Mesendoderm (in vitro differentiated cells): ENCODE data around the gene GALNT9.
"Not testable (repeated sequence)": the region's sequence is repeated elsewhere in the genome, so short reads cannot be mapped to it uniquely, and the experiment has no call there.

ENCODE experiments used
- DNase-seq: peaks from one replicate; pipeline ENCODE4 v3.0.0; 2013
- H2AK5ac ChIP-seq: 2 replicates; pipeline ENCODE4 v1.6.1; 2013; ENCODE audit warnings: low read length, inconsistent platforms
- H2BK120ac ChIP-seq: 2 replicates; pipeline ENCODE4 v1.6.1; 2013; ENCODE audit warnings: low read depth, mild to moderate bottlenecking, low read length, moderate library complexity, mixed read lengths
- H2BK15ac ChIP-seq: replicated peaks from 2 replicates; pipeline ENCODE4 v1.6.1; 2013; ENCODE audit warnings: low read depth, mild to moderate bottlenecking, moderate library complexity
- H2BK5ac ChIP-seq: 2 replicates; pipeline ENCODE4 v1.6.1; 2013; ENCODE audit warnings: low read length, inconsistent platforms
- H3K18ac ChIP-seq: 2 replicates; pipeline ENCODE4 v1.6.1; 2013; ENCODE audit warnings: mild to moderate bottlenecking, low read length, mixed read lengths
- H3K23ac ChIP-seq: one replicate; pipeline ENCODE4 v1.6.1; 2013; ENCODE audit warnings: low read length
- H3K27ac ChIP-seq: 2 replicates; pipeline ENCODE4 v1.5.1; 2013; ENCODE audit warnings: low read depth, mild to moderate bottlenecking, inconsistent platforms, low read length, moderate library complexity
- H3K27me3 ChIP-seq: 2 replicates; pipeline ENCODE4 v1.6.1; 2013; ENCODE audit warnings: low read length, control low read depth, mild to moderate bottlenecking, inconsistent platforms; ENCODE audit not compliant: insufficient read depth, poor library complexity
- H3K36me3 ChIP-seq: 2 replicates; pipeline ENCODE4 v1.6.1; 2013; ENCODE audit warnings: low read length, inconsistent platforms; ENCODE audit not compliant: control insufficient read depth, insufficient read depth
- H3K4ac ChIP-seq: one replicate; pipeline ENCODE4 v1.6.1; 2013; ENCODE audit warnings: low read depth, mild to moderate bottlenecking, low read length, moderate library complexity
- H3K4me1 ChIP-seq: 2 replicates; pipeline ENCODE4 v1.6.1; 2013; ENCODE audit warnings: low read depth, low read length, inconsistent platforms; ENCODE audit not compliant: control insufficient read depth
- H3K4me2 ChIP-seq: 2 replicates; pipeline ENCODE4 v1.6.1; 2013; ENCODE audit warnings: low read length
- H3K4me3 ChIP-seq: 2 replicates; pipeline ENCODE4 v1.5.1; 2013; ENCODE audit warnings: mild to moderate bottlenecking, low read length
- H3K56ac ChIP-seq: one replicate; pipeline ENCODE4 v1.6.1; 2013; ENCODE audit warnings: low read length
- H3K79me1 ChIP-seq: 2 replicates; pipeline ENCODE4 v1.6.1; 2013; ENCODE audit warnings: low read length, inconsistent platforms
- H3K79me2 ChIP-seq: 2 replicates; pipeline ENCODE4 v1.6.1; 2013; ENCODE audit warnings: mild to moderate bottlenecking, low read length; ENCODE audit not compliant: control insufficient read depth, insufficient read depth
- H3K9ac ChIP-seq: 2 replicates; pipeline ENCODE4 v1.6.1; 2013; ENCODE audit warnings: low read length, inconsistent platforms
- H4K5ac ChIP-seq: one replicate; pipeline ENCODE4 v1.6.1; 2013; ENCODE audit warnings: low read length
- H4K8ac ChIP-seq: one replicate; pipeline ENCODE4 v1.6.1; 2013; ENCODE audit warnings: low read depth, mild to moderate bottlenecking, control low read depth, low read length, moderate library complexity
- WGBS: extraction: QIAGEN DNeasy Blood & Tissue Kit; methylation state at CpG from one replicate; pipeline ENCODE4 v1.1.7; 2013; ENCODE audit warnings: low lambda C conversion rate, missing lambda C conversion rate; ENCODE audit not compliant: insufficient coverage; ENCODE audit errors: extremely low coverage; 5-methylcytosine and 5-hydroxymethylcytosine counted together

GALNT9 gene

DNA sequence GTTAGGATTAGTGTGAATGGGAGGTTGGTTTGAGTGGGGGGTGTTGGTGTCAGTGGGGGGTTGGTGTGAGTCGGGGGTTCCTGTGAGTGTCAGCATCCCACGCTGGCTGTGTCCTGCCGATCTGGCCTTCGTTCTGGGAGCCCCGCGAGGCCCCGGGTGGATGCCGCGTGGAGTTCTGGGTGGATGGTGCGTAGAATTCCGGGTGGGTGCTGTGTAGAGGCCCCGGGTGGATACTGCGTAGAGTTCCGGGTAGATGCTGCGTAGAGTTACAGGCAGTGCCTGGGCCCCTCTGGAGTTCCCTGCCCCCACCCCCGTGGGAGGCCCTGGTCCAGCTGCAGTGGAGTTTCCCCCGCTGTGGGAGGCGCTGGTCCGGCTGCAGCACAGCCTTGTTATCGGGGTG lies 176.4 kb downstream of the GALNT9 start:
- H3K27me3 ChIP-seq: no peaks in the 10 kb centered on the region
- no peak overlapping the region for H2AK5ac ChIP-seq
- H4K5ac ChIP-seq: no peak overlapping the region
- no peak overlapping the region for H3K4me3 ChIP-seq
- H3K79me1 ChIP-seq: no peaks in the 10 kb centered on the region
- no peaks in the 10 kb centered on the region for H3K4me1 ChIP-seq
- H2BK15ac ChIP-seq: no peak overlapping the region
- no peak overlapping the region for H3K4me2 ChIP-seq
- no CpG with 5 or more reads among the region's 20 CpGs for WGBS
- H4K8ac ChIP-seq: no peak overlapping the region
- H3K27ac ChIP-seq: no peak overlapping the region
- H2BK5ac ChIP-seq: no peak overlapping the region
- H3K18ac ChIP-seq: no peak overlapping the region
- no peaks in the 10 kb centered on the region for H3K79me2 ChIP-seq
- H3K9ac ChIP-seq: no peak overlapping the region
- H3K36me3 ChIP-seq: peaks cover 14% of the 10 kb centered on the region
- H3K23ac ChIP-seq: no peak overlapping the region
- no peak overlapping the region for H3K56ac ChIP-seq
- H2BK120ac ChIP-seq: no peak overlapping the region
- no peak overlapping the region for H3K4ac ChIP-seq
- DNase-seq: no peak

DNA sequence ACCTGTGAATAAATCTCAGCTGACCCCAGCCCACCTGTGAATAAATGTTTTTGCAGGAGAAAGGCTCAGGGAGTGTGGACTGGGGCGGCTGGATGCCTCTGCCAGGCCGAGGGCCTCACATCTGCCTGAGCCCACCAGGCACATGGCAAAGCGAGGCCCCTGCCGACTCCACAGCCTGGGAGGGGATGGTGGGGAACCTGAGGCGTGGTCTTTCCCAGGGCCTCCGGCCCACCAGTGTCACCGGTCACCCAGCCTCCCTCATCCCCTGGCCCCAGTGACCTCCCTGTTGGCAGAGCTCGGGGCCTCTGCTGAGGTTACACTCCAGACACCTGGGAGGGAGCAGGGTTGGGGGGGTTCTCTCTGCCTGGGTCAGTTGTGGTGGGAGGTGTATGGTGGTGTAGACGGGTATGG lies 177.0 kb downstream of the GALNT9 start:
- no peak overlapping the region for H3K18ac ChIP-seq
- no peak for DNase-seq

DNA sequence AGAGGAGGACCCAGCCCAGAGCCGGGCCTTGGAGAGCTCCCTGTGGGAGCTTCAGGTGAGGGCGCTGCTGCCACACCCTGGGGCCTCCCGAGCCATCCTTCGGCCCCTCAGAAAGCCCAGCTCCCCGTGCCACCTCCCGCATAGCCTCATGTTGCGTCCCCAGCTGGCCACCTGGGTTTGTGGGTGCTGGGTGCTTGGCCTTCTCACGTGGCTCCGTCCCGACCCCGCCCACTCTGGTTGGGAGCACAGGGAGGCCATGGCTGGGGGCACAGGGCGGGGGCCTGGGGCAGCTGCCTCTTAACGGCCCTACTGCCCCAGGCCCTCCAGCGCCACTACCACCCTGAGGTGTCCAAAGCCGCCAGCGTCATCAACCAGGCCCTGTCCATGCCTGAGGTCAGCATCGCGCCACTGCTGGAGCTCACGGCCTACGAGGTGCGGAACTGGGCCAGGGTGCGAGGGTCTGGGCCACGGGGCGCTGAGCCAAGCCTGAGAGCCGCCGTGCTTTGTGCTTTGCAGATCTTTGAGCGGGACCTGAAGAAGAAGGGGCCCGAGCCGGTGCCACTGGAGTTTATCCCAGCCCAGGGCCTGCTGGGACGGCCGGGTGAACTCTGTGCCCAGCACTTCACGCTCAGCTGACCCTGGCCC lies 177.5 kb downstream of the GALNT9 start:
- Histone ChIP-seq H3K27me3 (no peaks in the 10 kb centered on the region), H3K4ac (no peak overlapping the region), H3K56ac (no peak overlapping the region), H3K23ac (no peak overlapping the region), H2BK120ac (no peak overlapping the region), H3K79me1 (no peaks in the 10 kb centered on the region), H3K9ac (no peak overlapping the region), H3K18ac (no peak overlapping the region), H4K5ac (no peak overlapping the region), H2BK5ac (no peak overlapping the region), H4K8ac (no peak overlapping the region), H2AK5ac (no peak overlapping the region), H3K4me2 (no peak overlapping the region), H3K79me2 (no peaks in the 10 kb centered on the region), H3K4me3 (no peak overlapping the region), H3K4me1 (no peaks in the 10 kb centered on the region), H2BK15ac (no peak overlapping the region), H3K36me3 (peaks cover 8% of the 10 kb centered on the region), H3K27ac (no peak overlapping the region)
- WGBS: no CpG with 5 or more reads among the region's 32 CpGs
- no peak for DNase-seq

More for the DNA sequence above, 177.0 kb downstream of the GALNT9 start:
- Histone ChIP-seq H4K8ac (no peak overlapping the region), H2BK15ac (no peak overlapping the region), H2AK5ac (no peak overlapping the region), H3K4me1 (no peaks in the 10 kb centered on the region), H3K4me2 (no peak overlapping the region), H3K36me3 (peaks cover 11% of the 10 kb centered on the region), H3K56ac (no peak overlapping the region), H3K79me2 (no peaks in the 10 kb centered on the region), H3K27ac (no peak overlapping the region), H3K4me3 (no peak overlapping the region), H2BK5ac (no peak overlapping the region), H3K23ac (no peak overlapping the region), H2BK120ac (no peak overlapping the region), H4K5ac (no peak overlapping the region), H3K79me1 (no peaks in the 10 kb centered on the region), H3K27me3 (no peaks in the 10 kb centered on the region), H3K4ac (no peak overlapping the region), H3K9ac (no peak overlapping the region)
- WGBS: no CpG with 5 or more reads among the region's 9 CpGs

DNA sequence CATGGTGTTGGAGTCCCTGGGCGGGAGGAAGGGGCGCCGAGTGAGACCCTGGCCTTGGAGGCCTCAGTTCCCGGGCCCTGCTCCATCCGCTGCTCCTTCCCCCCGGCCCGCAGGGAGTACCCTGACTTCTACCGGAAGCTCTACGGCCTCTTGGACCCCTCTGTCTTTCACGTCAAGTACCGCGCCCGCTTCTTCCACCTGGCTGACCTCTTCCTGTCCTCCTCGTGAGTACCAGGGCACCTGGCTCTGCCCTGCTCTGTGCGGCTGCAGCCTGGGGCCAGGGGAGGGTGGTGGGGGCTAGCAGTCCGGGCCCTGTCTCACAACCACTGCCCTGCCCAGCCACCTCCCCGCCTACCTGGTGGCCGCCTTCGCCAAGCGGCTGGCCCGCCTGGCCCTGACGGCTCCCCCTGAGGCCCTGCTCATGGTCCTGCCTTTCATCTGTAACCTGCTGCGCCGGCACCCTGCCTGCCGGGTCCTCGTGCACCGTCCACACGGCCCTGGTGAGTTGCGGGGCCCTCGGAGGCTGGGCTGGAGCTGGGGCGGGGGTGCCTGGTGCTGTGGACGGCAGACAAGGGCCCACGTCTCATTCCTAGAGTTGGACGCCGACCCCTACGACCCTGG lies 178.1 kb downstream of the GALNT9 start:
- Histone ChIP-seq H3K79me2 (peaks cover 2% of the 10 kb centered on the region), H2BK5ac (no peak overlapping the region), H3K9ac (no peak overlapping the region), H2BK15ac (no peak overlapping the region), H3K4me1 (no peaks in the 10 kb centered on the region), H2AK5ac (no peak overlapping the region), H4K8ac (no peak overlapping the region), H3K56ac (no peak overlapping the region), H3K23ac (no peak overlapping the region), H3K27me3 (no peaks in the 10 kb centered on the region), H2BK120ac (no peak overlapping the region), H3K4me3 (no peak overlapping the region), H3K79me1 (peaks cover under 1% of the 10 kb centered on the region), H3K36me3 (peaks cover 3% of the 10 kb centered on the region), H3K4ac (no peak overlapping the region), H4K5ac (no peak overlapping the region), H3K4me2 (no peak overlapping the region), H3K27ac (no peak overlapping the region), H3K18ac (no peak overlapping the region)
- no CpG with 5 or more reads among the region's 36 CpGs for WGBS
- DNase-seq: no peak

DNA sequence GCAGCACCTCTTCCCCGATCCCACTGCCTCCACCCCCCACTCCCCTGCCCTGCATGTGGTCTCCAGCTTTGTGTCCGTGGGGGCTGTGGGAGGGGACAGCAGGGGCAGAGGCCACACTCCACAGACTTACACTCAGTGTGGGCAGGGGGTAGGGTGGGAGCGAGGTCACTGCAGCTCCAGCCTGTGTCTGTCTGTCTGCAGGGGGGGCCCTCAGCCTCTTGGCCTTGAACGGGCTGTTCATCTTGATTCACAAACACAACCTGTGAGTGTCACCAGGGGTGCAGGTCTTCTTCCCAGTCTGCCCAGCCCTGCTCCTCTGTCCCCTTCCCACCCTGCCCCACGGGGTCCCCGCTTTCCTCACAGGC lies 178.6 kb downstream of the GALNT9 start:
- Histone ChIP-seq H3K27ac (no peak overlapping the region), H3K18ac (no peak overlapping the region), H3K56ac (no peak overlapping the region), H3K36me3 (no peaks in the 10 kb centered on the region), H4K5ac (no peak overlapping the region), H2AK5ac (no peak overlapping the region), H3K79me2 (peaks cover 3% of the 10 kb centered on the region), H3K23ac (no peak overlapping the region), H3K27me3 (no peaks in the 10 kb centered on the region), H2BK5ac (no peak overlapping the region), H3K4me3 (no peak overlapping the region), H3K4me1 (no peaks in the 10 kb centered on the region), H3K4ac (no peak overlapping the region), H3K79me1 (peaks cover 2% of the 10 kb centered on the region), H3K4me2 (no peak overlapping the region), H4K8ac (no peak overlapping the region), H2BK15ac (no peak overlapping the region), H2BK120ac (no peak overlapping the region), H3K9ac (no peak overlapping the region)
- WGBS: no CpG with 5 or more reads among the region's 6 CpGs
- DNase-seq: no peak

DNA sequence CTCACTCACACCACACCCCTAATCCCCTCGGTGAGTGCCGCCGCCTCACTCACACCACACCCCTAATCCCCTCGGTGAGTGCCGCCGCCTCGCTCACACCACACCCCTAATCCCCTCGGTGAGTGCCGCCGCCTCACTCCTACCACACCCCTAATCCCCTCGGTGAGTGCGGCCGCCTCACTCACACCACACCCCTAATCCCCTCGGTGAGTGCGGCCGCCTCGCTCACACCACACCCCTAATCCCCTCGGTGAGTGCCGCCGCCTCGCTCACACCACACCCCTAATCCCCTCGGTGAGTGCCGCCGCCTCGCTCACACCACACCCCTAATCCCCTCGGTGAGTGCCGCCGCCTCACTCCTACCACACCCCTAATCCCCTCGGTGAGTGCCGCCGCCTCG lies 179.9 kb downstream of the GALNT9 start:
- not testable (repeated sequence) for H4K8ac ChIP-seq, H3K23ac ChIP-seq, H3K9ac ChIP-seq, H4K5ac ChIP-seq, H2BK15ac ChIP-seq, H3K27ac ChIP-seq, H2BK5ac ChIP-seq, H3K36me3 ChIP-seq, H3K4me2 ChIP-seq, H2BK120ac ChIP-seq, H2AK5ac ChIP-seq, H3K4me3 ChIP-seq, H3K4me1 ChIP-seq, H3K18ac ChIP-seq, DNase-seq, H3K56ac ChIP-seq, H3K4ac ChIP-seq, H3K27me3 ChIP-seq
- no CpG with 5 or more reads among the region's 32 CpGs for WGBS
- Histone ChIP-seq H3K79me2 (peaks cover 14% of the 10 kb centered on the region), H3K79me1 (peaks cover 11% of the 10 kb centered on the region)
